Measurements from ENCODE around the gene ARMC9. TPM values are rescaled to one million over a fixed set of nuclear protein-coding genes. Genes with fewer than 3 reads are reported as not detected.
"Not testable (repeated sequence)": the region's sequence is repeated elsewhere in the genome, so short reads cannot be mapped to it uniquely, and the experiment has no call there.

Gene ARMC9
- polyA plus RNA-seq, 4 donors, result 24.7 to 28.7 (median 26.1) TPM

DNA sequence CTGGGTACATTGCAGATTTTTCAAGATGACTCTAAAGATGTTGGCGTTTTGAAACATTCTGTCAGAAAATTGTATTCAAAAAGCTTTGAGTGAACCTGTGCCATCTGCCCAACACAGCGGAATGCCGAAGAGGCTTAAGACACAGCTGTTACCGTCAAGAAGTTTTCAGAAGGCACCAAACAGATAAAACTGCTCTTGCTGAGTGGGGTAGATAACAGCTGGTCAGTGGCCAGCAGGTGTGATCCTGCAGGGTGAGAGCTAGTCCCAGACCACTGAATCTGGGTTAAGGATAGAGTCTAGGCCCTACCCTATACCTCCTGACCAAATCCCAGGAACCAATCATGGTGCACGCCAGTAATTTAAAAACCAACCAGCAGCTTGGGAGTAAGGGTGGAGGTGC is 136.6 kb downstream of the ARMC9 start:
- no peak for DNase-seq (ENCODE audit: low read depth in 4 of 4, low spot score in 3 of 4)

DNA sequence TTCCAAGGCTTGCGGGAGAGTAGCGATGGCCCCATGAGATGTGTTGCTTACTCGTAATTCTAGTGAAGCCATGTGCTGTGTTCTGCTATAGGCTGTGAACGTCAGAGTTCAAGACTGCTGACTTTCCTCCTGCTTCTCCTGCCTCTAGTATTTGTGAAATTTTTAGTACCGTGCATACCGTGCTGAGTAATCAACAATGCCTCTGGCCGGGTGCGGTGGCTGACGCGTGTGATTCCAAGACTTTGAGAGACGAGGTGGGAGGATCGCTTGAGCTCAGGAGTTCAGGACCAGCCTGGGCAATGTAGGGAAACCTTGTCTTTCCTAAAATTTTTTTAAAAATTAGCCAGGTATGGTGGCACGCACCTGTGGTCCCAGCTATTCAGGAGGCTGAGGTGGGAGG is 137.2 kb downstream of the ARMC9 start:
- no peak for DNase-seq (ENCODE audit: low read depth in 4 of 4, low spot score in 3 of 4)

DNA sequence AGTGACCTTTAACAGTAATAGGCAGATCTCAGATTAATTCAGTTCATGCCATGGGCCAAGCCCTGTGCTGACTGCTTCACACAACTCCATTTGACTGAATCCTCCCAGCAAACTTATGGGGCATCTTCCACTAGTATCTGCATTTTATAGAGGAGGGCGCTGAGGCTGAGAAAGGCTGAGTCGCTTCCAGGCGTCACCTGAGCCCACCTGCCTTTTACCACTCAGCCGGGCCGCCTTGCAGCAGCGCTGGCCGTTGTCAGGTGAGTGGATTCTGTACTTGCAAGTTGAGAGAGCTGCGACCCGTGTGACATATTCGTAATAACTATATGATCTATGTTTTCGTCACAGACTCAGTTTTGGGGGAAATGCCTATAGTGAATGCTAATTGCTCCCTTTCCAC is 137.8 kb downstream of the ARMC9 start:
- DNase-seq (ENCODE audit: low read depth in 4 of 4, low spot score in 3 of 4), result no peak

DNA sequence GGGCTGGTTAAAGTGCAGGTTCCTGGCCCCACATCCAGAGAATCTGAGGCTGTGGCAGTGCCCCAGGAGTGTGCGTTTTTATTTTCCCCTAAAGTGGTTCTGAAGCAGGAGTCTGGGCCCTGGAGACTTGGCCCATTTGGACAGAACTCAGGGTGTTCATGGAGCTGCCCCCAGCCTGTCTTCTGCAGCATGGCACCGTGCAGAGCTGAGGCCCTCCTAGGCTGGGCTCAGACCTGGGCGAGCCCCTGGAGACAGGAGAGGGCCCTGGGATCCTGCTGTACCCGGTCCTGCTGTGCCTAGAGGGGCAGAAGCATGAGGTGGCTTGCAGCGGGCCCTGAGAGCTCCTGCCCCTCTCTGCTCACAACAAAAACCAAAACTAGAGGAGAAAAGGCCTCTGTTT is 138.3 kb downstream of the ARMC9 start:
- no peak for DNase-seq (ENCODE audit: low read depth in 4 of 4, low spot score in 3 of 4)

DNA sequence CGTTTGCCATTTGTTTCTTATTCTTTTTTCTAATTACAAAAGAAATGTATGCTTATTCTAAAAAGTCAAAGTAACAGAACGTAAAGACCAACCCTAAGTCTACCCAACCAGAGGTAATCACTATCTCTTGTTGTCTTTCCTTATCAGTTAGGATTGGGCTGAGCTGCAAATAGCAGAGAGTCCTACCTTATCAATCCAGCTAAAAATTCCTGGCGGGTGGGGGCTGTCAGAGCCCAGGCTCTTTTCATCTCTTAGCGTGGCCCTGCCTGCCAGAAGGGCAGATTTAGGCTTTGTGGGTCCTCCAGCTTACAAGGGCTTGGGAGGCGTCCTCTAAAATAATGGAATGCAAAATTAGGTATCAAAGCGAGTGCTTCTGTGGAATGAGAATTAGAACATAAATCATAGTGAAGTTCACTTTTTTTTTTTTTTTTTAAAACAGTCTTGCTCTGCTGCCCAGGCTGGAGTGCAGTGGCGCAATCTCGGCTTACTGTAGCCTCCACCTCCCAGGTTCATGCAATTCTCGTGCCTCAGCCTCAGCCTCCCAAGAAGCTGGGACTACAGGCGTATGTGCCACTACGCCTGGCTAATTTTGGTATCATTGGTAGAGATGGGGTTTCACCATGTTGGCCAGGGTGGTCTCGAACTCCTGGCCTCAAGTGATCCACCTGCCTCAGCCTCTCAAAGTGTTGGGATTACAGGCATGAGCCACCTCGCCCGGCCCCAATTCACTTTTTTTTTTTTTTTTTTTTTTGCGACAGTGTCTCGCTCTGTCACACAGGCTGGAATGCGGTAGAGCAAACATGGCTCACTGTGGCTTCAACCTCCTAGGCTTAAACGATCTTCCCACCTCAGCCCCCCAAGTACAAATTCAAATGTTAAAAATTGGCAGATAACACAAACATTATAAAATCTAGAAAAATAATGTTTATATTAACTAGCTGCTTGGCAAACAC is 139.7 kb downstream of the ARMC9 start:
- no peak for DNase-seq (ENCODE audit: low read depth in 4 of 4, low spot score in 3 of 4)

DNA sequence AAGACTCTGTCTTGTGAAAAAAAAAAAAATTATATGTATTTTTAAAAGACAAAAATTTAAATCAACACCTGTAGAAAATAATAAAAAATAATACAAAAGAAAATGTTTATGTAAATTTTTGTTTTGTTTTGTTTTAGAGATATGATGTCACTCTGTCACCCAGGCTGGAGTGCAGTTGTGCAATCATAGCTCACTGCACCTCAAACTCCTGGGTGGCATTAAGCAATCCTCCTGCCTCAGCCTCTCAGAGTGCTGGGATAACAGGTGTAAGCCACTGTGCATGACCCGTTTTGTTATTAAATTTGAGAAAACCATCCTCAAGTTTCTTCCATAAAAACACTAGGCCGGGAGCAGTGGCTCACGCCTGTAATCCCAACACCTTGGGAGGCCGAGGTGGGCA is 140.9 kb downstream of the ARMC9 start:
- no peak for DNase-seq (ENCODE audit: low read depth in 4 of 4, low spot score in 3 of 4)

DNA sequence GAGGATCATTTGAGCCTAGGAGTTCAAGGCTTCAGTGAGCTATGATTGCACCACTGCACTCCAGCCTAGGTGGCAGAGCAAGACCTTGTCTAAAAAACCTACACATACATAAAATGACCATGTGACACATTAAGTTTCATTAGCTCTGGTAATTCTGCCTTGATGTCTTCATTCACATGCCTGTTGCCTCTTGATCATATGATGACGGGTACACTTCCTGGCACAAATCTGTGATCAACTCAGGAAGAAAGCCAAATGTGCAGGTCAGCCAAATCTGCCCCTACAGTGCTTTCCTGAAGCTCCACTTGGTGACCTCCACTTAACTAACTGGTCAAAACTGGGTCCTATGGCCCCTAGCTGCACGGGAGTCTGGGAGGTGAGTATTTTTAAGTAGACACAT is 142.7 kb downstream of the ARMC9 start:
- no peak for DNase-seq (ENCODE audit: low read depth in 4 of 4, low spot score in 3 of 4)

DNA sequence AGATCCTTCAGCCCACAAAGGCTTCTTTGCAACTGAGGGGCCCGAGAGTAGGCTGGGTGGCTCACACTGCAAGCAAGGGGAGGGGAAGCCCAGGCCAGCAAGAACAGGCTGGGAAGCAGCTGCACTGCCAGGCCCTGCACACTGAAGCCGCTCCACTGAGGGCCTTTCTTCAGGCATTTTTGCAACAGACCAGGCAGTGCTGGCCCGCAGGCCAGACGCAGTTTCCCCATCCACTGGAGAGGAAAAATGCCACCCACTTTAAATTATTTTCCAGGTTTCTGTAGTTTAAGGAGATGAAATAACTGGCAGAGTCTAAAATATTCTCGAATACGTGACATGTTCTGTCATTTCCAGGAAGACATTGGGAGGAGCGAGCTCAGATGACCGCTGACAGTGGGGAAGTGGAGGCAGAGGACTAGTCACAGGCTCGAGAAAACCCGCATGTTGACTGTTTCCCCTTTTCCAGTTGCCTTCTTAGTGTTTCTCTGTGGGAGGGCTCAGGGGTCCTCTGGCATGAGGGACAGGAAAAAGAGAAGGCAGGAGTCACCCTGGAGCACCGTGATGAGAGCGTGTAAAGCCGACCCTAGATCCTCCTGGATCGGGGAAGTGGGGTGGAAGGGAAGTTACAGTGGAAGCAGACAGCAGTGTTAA is 143.8 kb downstream of the ARMC9 start:
- no peak for DNase-seq (ENCODE audit: low read depth in 4 of 4, low spot score in 3 of 4)

DNA sequence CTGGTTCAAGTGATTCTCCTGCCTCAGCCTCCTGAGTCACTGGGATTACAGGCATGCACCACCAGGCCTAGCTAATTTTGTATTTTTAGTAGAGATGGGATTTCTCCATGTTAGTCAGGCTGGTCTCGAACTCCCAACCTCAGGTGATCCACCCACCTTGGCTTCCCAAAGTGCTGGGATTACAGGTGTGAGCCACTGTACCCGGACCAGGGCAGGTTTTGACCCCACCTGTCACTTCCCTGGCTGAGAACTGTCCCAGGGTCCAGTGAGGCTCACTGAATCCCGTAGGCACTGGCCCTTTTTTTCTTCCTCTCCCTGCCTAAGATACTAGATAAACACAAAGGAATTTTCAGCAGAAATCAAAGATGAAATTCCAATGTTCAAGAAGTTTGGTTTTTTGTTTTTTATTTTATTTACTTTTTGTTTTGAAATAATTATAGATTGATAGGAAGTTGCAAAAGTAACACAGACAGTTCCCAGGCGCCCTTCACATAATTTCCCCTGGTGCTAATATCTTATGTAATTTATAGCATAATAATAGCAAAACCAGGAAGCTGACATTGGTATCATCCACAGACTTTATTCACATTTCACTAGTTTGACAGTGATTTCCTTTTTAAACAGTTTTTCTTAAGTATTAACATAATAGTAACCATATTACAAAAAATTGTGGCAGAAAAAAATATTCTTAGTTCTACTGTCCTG is 144.7 kb downstream of the ARMC9 start:
- no peak for DNase-seq (ENCODE audit: low read depth in 4 of 4, low spot score in 3 of 4)

DNA sequence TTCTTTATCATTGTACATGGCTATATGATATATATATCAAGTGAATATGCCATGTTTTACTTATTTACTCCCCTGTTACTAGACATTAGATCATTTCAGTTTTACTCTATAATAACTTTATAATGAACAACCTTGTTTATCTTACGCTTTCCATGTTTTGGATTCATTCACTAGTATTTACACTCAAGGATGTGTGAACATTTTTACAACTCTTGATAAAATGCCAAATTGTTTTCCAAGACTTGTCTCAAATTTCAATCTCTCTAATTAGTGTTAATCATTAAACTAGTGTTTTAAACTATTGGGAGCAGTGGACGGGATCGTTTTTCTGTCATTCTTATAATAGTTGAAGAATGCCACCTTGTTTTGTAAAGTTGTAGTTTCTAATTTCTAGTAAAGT is 145.6 kb downstream of the ARMC9 start:
- DNase-seq (ENCODE audit: low read depth in 4 of 4, low spot score in 3 of 4), result no peak

DNA sequence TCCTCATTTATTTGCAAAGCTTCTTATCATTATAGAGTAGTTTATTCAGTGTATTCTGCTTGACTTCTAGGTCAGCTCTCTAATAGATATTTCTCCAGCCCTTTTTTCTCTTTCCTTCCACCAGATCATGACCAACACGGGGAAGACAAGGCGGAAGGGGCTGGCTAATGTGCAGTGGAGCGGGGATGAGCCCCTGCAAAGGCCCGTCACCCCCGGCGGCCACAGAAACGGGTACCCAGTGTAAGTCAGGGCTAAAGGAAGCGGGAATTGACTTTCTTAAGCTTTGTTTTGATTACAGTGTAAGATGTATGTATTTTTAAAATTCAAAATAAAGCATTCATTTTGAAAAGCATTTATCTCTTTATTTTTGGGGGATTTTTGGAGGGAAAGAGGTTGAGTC is 146.4 kb downstream of the ARMC9 start:
- no peak for DNase-seq (ENCODE audit: low read depth in 4 of 4, low spot score in 3 of 4)

DNA sequence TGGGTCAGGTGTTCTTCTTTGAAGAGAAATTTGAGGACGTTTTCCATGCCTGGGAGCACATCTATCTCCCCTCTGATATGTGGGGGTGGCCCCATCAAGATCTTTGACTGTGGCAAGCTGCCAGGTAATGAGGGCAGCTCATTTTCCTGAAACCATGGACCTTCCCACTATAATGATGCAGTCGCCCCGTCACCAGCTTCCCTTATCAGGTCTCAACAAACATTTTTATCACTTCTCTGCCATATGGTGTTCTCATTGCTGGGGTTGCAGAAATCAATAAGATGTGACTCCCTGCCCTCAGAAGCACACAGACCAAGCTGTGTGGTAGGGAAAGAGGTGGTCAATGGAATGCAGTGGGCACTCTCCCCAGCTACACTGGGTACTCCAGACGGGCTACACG is 148.7 kb downstream of the ARMC9 start:
- DNase-seq (ENCODE audit: low read depth in 4 of 4, low spot score in 3 of 4), result no peak

DNA sequence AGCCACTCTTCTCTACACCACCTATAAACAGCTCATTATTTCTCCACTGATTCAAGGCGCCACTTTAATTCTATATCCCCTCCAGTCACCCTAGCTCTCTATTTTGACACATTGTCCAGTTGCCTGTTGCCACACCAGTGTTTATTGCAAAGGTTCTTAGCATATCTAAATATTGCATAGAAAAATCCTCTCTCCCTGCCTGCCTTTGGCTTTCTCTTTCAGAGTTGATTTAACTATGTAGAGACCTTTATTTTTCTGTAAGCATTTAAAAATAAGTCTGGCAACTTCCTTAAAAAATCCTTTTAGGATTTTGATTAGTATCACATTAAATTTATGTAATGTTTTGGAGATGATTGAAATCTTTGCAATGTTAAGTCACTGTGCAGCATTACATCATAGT is 149.2 kb downstream of the ARMC9 start:
- DNase-seq (ENCODE audit: low read depth in 4 of 4, low spot score in 3 of 4), result no peak

DNA sequence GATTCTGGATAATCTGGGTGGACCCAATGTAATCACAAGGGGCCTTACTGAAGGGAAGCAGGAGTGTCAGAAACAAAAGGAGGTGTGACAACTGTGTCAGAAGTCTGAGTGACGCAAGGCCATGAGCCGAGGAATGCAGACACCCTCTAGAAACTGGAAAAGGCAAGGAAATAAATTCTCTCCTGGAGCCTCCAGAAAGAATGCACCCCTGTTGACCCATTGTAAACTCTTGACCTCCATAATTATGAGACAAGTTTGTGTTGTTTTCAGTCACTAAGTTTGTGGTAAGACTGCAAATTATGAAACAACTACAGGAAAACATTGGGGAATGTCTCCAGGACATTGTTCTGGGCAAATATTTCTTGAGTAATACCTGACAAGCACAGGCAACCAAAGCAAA is 149.7 kb downstream of the ARMC9 start:
- no peak for DNase-seq (ENCODE audit: low read depth in 4 of 4, low spot score in 3 of 4)

DNA sequence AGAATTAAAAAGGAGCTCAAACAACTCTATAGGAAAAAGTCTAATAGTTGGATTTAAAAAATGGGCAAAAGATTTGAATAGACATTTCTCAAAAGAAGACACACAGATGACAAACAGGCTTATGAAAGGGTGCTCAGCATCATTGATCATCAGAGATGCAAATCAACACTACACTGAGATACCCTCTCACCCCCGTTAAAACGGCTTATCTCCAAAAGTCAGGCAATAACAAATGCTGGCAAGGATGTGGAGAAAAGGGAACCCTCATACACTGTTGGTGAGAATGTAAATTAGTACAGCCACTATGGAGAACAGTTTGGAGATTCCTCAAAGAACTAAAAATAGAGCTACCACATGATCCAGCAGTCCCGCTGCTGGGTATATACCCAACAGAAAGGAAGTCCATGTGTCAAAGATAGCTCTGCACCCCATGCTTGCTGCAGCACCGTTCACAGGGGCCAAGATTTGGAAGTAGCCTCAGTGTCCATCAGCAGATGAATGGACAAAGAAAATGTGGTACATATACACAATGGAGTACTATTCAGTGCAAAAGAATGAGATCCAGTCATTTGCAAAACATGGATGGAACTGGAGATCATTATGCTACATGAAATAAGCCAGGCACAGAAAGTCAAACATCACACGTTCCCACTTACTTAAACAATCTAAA is 150.4 kb downstream of the ARMC9 start:
- no peak for DNase-seq (ENCODE audit: low read depth in 4 of 4, low spot score in 3 of 4)

DNA sequence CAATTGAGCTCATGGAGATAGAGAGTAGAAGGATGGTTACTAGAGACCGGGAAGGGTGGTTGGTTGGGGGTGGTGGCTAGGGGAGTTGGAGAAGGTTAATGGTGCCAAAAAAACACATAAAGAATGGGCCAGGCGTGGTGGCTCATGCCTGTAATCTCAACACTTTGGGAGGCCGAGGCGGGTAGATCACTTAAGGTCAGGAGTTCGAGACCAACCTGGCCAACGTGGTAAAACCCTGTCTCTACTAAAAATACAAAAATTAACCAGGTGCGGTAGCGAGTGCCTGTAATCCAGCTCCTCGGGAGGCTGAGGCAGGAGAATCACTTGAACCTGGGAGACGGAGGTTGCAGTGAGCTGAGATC is 150.9 kb downstream of the ARMC9 start:
- not testable (repeated sequence) for DNase-seq (ENCODE audit: low read depth in 4 of 4, low spot score in 3 of 4)

DNA sequence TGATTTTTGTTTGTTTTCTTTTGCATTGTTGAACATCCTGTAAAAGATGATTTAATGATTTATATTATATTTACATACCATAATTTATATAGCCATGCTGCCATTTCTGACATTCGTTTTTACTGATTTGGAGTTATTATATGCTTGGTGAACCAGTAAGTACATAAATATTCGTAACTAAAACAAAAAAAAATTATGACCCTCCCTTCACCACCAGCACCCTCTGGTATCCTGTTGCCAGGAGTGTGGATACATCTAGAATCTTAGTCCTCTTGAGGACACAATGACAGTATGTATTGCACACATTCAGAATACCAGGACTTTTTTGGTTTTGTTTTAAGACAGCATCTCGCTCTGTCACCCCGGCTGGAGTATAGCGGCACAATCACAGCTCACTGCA is 153.2 kb downstream of the ARMC9 start:
- no peak for DNase-seq (ENCODE audit: low read depth in 4 of 4, low spot score in 3 of 4)

DNA sequence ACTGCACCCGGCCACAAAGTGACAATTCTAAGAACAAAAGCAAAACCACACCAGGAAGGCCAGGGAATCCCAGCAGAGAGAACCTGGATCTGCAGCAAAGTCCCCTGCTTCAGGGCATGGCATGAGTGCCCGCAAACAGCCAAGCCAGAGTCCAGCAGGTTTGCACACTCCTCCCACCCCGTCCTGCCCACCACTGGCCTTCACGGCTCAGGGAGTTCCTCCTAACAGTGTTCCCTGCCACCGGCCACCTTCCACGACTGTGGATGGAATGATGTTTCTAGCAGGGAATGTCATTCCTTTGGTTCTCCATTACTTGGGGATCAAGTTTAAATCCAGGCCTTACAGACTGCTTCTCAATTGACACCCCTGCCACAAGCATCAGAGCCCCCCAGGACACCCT is 155.0 kb downstream of the ARMC9 start:
- no peak for DNase-seq (ENCODE audit: low read depth in 4 of 4, low spot score in 3 of 4)

DNA sequence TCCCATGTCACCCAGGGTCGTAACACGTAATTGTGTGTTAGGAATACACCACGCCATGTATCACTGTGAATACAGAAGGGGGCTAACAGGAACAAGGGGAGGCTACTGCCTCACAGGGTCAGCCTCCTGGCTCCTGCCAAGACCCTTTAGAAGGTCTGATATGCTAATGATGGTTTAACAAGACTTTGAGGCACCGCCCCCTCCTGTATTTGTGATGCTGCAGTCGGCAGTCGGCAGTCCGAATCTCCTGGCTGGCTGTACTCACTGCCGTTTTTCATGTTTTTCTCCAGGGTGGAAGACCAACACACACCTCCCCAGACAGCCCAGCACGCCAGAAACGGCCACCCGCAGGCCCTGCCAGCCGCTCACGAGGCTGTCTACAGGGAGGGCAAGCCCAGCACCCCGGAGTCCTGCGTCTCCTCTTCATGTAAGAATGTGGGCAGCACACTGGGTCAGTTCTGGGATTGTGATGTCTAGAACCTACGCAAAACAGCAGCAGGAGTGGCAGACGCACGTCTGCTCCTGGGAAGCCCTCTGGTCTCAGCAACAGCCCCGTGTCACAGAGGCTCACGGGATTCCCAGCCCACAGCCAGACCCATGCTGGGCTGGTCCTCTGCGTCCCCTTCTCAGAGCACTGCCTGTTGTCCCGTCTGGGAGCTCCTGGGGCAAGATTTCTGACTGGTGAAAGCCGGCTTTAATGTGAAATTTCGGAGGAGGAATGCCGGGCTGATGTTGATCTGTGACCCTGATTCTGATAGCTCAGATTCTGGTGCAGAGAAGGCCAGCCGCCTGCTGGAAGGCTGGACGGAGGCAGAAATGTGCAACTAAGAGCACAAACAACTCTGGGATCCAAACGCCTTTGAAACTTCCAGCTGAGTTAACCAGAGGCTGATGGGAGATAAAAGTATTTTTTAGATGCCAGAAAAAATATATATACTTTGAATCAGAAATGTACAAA is 157.4 kb downstream of the ARMC9 start:
- DNase-seq (ENCODE audit: low read depth in 4 of 4, low spot score in 3 of 4), result no peak

DNA sequence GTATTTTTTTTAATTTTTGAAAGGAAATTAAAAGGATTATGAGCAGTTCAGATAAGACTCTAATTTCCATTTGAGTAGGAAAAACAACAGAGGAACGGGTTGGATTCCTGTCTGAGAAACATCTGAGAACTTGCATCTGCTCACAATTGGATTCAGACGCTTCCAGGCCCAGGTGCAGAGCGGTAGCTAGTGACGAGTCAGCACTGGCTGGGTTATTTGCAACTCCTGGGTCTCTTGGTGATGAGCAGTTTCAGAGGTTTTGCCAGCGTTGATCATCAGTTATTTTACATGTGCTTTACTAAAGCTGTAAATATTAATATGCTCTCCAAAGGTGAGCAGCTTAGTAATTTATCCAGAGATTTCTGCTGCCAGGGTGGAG is 158.0 kb downstream of the ARMC9 start:
- DNase-seq (ENCODE audit: low read depth in 4 of 4, low spot score in 3 of 4), result no peak
